HepG2 (cell line): Measurements from ENCODE around the gene LEPROT. TPM values are rescaled to one million over a fixed set of nuclear protein-coding genes. Genes with fewer than 3 reads are reported as not detected.

Experiments used
- CHD4 ChIP-seq: fragments of 200-600 bp; sonication (generic); IDR thresholded peaks from 2 replicates; pipeline ENCODE4 v1.7.0; 2017; ENCODE audit warnings: mild to moderate bottlenecking, low read length, borderline replicate concordance
- ELF3 ChIP-seq: IDR thresholded peaks from 2 replicates; pipeline ENCODE4 v1.6.1; 2016; ENCODE audit warnings: missing genetic modification reagents, missing compliant biosample characterization
- GZF1 ChIP-seq: sonication (generic); formaldehyde crosslinking; IDR thresholded peaks from 2 replicates; pipeline ENCODE4 v1.5.1; 2020; ENCODE audit warnings: mild to moderate bottlenecking, missing genetic modification reagents
- HDAC6 ChIP-seq: fragments of 200-600 bp; sonication (generic); IDR thresholded peaks from 2 replicates; pipeline ENCODE4 v1.7.0; 2017; ENCODE audit warnings: mild to moderate bottlenecking, antibody characterized with exemption, low read length, low read depth
- HES4 ChIP-seq: sonication (generic); formaldehyde crosslinking; IDR thresholded peaks from 2 replicates; pipeline ENCODE4 v1.9.0; 2021; ENCODE audit warnings: mild to moderate bottlenecking, missing genetic modification reagents, borderline replicate concordance
- HOXD1 ChIP-seq: sonication (generic); formaldehyde crosslinking; IDR thresholded peaks from 2 replicates; pipeline ENCODE4 v1.5.0; 2020; ENCODE audit warnings: missing genetic modification reagents
- KLF11 ChIP-seq: IDR thresholded peaks from 2 replicates; pipeline ENCODE4 v1.6.1; 2016; ENCODE audit warnings: missing compliant biosample characterization
- PHB2 ChIP-seq: fragments of 450-650 bp; IDR thresholded peaks from 2 replicates; pipeline ENCODE4 v1.6.1; 2018; ENCODE audit not compliant: partially characterized antibody
- ZBTB1 ChIP-seq: sonication (generic); formaldehyde crosslinking; IDR thresholded peaks from 2 replicates; pipeline ENCODE4 v1.4.0; 2020; ENCODE audit warnings: missing genetic modification reagents, borderline replicate concordance
- ZNF557 ChIP-seq: sonication (generic); formaldehyde crosslinking; IDR thresholded peaks from 2 replicates; pipeline ENCODE4 v1.4.0; 2020; ENCODE audit warnings: missing genetic modification reagents
- ZNF7 ChIP-seq: IDR thresholded peaks from 2 replicates; pipeline ENCODE4 v1.6.1; 2016; ENCODE audit warnings: missing biosample characterization, missing genetic modification reagents
- ZNF766 ChIP-seq: sonication (generic); formaldehyde crosslinking; IDR thresholded peaks from 2 replicates; pipeline ENCODE4 v1.5.0; 2020; ENCODE audit warnings: missing genetic modification reagents, borderline replicate concordance
- ZNF776 ChIP-seq: sonication (generic); formaldehyde crosslinking; IDR thresholded peaks from 2 replicates; pipeline ENCODE4 v1.4.0; 2020; ENCODE audit warnings: mild to moderate bottlenecking, missing genetic modification reagents
- polyA plus RNA-seq, 8 experiments: library from polyadenylated mRNA; depleted of rRNA in 3 of 8; stranded (reverse) in 7 of 8; unstranded in 1 of 8; fragments of >200 nt; fragmentation: Illumina TruSeq in 4 of 8; extraction: Trizol in 4 of 8; gene quantifications; 2 replicates each; pipeline versions ENCODE4 v1.2.1 to v1.2.3, GENCODE V29; 2011 to 2016; ENCODE audit warnings: low read depth in 4 of 8, missing spikeins in 1 of 8, mixed read lengths in 1 of 8; ENCODE audit not compliant: insufficient read depth in 1 of 8
- total RNA-seq, 5 experiments: library from RNA; depleted of rRNA; stranded (reverse); fragments of >200 nt; fragmentation: Illumina TruSeq; extraction: Trizol; gene quantifications; 2 replicates each; pipeline ENCODE4 v1.2.3, GENCODE V29; 2016; ENCODE audit warnings: low read depth in 1 of 5
- TF ChIP-seq, protein P1 (sequence below): sonication (generic); formaldehyde crosslinking; IDR thresholded peaks from 2 replicates; pipeline ENCODE4 v1.8.0; 2022; ENCODE audit warnings: mild to moderate bottlenecking, missing genetic modification reagents, moderate library complexity
- TF ChIP-seq, protein P2 (sequence below): sonication (generic); formaldehyde crosslinking; IDR thresholded peaks from 2 replicates; pipeline ENCODE4 v1.4.0; 2020; ENCODE audit warnings: missing genetic modification reagents
- TF ChIP-seq, protein P3 (sequence below): sonication (generic); formaldehyde crosslinking; IDR thresholded peaks from 2 replicates; pipeline ENCODE4 v1.5.0; 2020; ENCODE audit warnings: mild to moderate bottlenecking, missing genetic modification reagents, borderline replicate concordance
- TF ChIP-seq, protein P4 (sequence below): sonication (generic); formaldehyde crosslinking; IDR thresholded peaks from 2 replicates; pipeline ENCODE4 v1.5.0; 2020; ENCODE audit warnings: missing genetic modification reagents
- TF ChIP-seq, protein P5 (sequence below): sonication (generic); formaldehyde crosslinking; IDR thresholded peaks from 2 replicates; pipeline ENCODE4 v1.4.0; 2020; ENCODE audit warnings: missing genetic modification reagents

Gene LEPROT
- total and polyA plus RNA-seq, 2 of the 13 experiments (the other 11 are each of a cell fraction or from before 2014, with no cell fraction given) = 36.8 to 51.4 TPM

DNA sequence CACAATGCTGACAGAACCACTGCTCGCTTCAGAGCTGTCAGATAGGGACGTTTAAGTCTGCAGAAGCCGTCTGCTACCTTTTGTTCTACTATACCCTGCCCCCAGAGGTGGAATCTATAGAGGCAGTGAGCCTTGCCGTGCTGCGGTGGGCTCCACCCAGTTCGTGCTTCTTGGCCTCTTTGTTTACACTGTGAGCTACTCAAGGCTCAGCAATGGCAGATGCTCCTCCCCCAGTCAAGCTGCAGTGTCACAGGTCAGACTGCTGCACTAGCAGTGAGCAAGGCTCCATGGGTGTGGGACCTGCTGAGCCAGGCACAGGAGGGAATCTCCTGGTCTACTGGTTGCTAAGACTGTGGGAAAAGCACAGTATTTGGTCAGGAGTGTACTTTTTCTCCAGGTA is 47.1 kb downstream of the LEPROT start (continued):
- TF ChIP-seq, protein P1, sequence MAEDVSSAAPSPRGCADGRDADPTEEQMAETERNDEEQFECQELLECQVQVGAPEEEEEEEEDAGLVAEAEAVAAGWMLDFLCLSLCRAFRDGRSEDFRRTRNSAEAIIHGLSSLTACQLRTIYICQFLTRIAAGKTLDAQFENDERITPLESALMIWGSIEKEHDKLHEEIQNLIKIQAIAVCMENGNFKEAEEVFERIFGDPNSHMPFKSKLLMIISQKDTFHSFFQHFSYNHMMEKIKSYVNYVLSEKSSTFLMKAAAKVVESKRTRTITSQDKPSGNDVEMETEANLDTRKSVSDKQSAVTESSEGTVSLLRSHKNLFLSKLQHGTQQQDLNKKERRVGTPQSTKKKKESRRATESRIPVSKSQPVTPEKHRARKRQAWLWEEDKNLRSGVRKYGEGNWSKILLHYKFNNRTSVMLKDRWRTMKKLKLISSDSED (CRISPR knock-in tag) = no peak
- TF ChIP-seq KLF11 (0 out of 2 replicates have a peak, but pooled peaks have one; percentile 31), ZNF557 (CRISPR knock-in tag) (no peak), CHD4 (no peak), HDAC6 (no peak), ZNF766 (no peak), PHB2 (no peak), HOXD1 (CRISPR knock-in tag) (no peak), ZBTB1 (CRISPR knock-in tag) (no peak), ELF3 (CRISPR knock-in tag) (peak; percentile 18; the same call in 1 of the 2 replicates), ZNF7 (CRISPR knock-in tag) (no peak), HES4 (CRISPR knock-in tag) (no peak), GZF1 (no peak), ZNF776 (no peak)
- TF ChIP-seq, protein P2, sequence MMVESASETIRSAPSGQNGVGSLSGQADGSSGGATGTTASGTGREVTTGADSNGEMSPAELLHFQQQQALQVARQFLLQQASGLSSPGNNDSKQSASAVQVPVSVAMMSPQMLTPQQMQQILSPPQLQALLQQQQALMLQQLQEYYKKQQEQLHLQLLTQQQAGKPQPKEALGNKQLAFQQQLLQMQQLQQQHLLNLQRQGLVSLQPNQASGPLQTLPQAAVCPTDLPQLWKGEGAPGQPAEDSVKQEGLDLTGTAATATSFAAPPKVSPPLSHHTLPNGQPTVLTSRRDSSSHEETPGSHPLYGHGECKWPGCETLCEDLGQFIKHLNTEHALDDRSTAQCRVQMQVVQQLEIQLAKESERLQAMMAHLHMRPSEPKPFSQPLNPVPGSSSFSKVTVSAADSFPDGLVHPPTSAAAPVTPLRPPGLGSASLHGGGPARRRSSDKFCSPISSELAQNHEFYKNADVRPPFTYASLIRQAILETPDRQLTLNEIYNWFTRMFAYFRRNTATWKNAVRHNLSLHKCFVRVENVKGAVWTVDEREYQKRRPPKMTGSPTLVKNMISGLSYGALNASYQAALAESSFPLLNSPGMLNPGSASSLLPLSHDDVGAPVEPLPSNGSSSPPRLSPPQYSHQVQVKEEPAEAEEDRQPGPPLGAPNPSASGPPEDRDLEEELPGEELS (CRISPR knock-in tag) = peak; percentile 82
- TF ChIP-seq, protein P3, sequence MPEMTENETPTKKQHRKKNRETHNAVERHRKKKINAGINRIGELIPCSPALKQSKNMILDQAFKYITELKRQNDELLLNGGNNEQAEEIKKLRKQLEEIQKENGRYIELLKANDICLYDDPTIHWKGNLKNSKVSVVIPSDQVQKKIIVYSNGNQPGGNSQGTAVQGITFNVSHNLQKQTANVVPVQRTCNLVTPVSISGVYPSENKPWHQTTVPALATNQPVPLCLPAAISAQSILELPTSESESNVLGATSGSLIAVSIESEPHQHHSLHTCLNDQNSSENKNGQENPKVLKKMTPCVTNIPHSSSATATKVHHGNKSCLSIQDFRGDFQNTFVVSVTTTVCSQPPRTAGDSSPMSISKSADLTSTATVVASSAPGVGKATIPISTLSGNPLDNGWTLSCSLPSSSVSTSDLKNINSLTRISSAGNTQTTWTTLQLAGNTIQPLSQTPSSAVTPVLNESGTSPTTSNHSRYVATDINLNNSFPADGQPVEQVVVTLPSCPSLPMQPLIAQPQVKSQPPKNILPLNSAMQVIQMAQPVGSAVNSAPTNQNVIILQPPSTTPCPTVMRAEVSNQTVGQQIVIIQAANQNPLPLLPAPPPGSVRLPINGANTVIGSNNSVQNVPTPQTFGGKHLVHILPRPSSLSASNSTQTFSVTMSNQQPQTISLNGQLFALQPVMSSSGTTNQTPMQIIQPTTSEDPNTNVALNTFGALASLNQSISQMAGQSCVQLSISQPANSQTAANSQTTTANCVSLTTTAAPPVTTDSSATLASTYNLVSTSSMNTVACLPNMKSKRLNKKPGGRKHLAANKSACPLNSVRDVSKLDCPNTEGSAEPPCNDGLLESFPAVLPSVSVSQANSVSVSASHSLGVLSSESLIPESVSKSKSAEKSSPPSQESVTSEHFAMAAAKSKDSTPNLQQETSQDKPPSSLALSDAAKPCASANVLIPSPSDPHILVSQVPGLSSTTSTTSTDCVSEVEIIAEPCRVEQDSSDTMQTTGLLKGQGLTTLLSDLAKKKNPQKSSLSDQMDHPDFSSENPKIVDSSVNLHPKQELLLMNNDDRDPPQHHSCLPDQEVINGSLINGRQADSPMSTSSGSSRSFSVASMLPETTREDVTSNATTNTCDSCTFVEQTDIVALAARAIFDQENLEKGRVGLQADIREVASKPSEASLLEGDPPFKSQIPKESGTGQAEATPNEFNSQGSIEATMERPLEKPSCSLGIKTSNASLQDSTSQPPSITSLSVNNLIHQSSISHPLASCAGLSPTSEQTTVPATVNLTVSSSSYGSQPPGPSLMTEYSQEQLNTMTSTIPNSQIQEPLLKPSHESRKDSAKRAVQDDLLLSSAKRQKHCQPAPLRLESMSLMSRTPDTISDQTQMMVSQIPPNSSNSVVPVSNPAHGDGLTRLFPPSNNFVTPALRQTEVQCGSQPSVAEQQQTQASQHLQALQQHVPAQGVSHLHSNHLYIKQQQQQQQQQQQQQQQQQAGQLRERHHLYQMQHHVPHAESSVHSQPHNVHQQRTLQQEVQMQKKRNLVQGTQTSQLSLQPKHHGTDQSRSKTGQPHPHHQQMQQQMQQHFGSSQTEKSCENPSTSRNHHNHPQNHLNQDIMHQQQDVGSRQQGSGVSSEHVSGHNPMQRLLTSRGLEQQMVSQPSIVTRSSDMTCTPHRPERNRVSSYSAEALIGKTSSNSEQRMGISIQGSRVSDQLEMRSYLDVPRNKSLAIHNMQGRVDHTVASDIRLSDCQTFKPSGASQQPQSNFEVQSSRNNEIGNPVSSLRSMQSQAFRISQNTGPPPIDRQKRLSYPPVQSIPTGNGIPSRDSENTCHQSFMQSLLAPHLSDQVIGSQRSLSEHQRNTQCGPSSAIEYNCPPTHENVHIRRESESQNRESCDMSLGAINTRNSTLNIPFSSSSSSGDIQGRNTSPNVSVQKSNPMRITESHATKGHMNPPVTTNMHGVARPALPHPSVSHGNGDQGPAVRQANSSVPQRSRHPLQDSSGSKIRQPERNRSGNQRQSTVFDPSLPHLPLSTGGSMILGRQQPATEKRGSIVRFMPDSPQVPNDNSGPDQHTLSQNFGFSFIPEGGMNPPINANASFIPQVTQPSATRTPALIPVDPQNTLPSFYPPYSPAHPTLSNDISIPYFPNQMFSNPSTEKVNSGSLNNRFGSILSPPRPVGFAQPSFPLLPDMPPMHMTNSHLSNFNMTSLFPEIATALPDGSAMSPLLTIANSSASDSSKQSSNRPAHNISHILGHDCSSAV = no peak
- TF ChIP-seq, protein P4, sequence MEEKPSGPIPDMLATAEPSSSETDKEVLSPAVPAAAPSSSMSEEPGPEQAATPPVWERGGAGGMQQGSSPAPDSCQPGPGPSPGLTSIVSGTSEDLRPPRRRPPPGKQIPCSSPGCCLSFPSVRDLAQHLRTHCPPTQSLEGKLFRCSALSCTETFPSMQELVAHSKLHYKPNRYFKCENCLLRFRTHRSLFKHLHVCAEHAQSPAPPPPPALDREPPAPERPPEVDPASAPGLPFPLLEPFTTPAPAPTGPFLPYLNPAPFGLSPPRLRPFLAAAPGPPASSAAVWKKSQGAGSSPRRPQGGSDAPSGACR (CRISPR knock-in tag) = no peak
- TF ChIP-seq, protein P5, sequence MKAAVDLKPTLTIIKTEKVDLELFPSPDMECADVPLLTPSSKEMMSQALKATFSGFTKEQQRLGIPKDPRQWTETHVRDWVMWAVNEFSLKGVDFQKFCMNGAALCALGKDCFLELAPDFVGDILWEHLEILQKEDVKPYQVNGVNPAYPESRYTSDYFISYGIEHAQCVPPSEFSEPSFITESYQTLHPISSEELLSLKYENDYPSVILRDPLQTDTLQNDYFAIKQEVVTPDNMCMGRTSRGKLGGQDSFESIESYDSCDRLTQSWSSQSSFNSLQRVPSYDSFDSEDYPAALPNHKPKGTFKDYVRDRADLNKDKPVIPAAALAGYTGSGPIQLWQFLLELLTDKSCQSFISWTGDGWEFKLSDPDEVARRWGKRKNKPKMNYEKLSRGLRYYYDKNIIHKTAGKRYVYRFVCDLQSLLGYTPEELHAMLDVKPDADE (CRISPR knock-in tag) = no peak
